GM13977 (cell line): ENCODE data around the gene RELL1.

Experiments used
- DNase-seq: peaks from one replicate; pipeline ENCODE4 v3.0.0; 2012; ENCODE audit warnings: low spot score
- in situ Hi-C: fragments of 300-500 bp; cut with MboI; formaldehyde crosslinking; loops from one replicate; pipeline ENCODE4 v1.12.0; 2022; ENCODE audit warnings: low sequenced_read_pairs, low pct_unique_long_range_greater_than_20kb, mixed read lengths, inconsistent platforms; ENCODE audit not compliant: unreplicated experiment
- TF ChIP-seq, protein P1 (sequence below): IDR thresholded peaks from 2 replicates; pipeline ENCODE4 v1.5.1; 2012; ENCODE audit warnings: mild to moderate bottlenecking, control low read depth; ENCODE audit not compliant: insufficient read depth; ENCODE audit errors: extremely low read depth, missing control alignments

The RELL1 gene

DNA sequence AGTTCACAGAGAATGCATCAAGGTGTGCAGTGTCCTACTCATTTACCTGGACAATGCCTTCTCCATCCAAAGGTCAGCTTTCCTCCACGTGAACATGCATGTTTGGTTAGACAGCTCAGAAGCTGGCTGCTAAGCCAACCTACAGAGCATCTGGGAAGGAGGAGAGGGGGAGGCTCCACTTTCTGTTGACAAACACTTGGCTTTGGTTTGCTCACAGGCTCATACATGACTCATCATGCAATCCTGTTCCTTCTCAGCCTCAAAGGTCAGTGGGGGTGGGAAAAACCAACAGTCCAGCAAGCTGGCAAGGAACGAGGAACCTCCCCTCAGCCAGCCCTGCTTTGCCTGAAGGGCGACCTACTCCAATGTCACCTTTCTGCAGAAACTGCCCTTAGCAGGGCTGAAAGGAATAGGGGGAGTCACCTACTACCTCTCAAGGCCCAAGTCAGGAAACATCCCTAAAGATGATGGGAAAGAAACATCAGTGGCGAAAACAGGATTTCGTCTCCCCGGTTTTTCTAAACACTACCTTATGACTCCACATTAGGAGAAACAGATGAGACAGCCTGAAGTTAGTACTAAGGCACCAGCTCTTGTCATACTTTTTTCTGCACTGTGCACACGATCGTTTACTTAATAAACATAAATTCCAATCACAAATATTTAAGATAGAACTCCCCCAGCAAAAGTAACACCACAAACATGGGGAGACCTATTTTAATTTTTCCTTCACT is 37.9 kb downstream of the RELL1 start:
- in situ Hi-C loops: no loop called here
- TF ChIP-seq, protein P1, sequence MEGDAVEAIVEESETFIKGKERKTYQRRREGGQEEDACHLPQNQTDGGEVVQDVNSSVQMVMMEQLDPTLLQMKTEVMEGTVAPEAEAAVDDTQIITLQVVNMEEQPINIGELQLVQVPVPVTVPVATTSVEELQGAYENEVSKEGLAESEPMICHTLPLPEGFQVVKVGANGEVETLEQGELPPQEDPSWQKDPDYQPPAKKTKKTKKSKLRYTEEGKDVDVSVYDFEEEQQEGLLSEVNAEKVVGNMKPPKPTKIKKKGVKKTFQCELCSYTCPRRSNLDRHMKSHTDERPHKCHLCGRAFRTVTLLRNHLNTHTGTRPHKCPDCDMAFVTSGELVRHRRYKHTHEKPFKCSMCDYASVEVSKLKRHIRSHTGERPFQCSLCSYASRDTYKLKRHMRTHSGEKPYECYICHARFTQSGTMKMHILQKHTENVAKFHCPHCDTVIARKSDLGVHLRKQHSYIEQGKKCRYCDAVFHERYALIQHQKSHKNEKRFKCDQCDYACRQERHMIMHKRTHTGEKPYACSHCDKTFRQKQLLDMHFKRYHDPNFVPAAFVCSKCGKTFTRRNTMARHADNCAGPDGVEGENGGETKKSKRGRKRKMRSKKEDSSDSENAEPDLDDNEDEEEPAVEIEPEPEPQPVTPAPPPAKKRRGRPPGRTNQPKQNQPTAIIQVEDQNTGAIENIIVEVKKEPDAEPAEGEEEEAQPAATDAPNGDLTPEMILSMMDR: no peak
- DNase-seq: no peak

DNA sequence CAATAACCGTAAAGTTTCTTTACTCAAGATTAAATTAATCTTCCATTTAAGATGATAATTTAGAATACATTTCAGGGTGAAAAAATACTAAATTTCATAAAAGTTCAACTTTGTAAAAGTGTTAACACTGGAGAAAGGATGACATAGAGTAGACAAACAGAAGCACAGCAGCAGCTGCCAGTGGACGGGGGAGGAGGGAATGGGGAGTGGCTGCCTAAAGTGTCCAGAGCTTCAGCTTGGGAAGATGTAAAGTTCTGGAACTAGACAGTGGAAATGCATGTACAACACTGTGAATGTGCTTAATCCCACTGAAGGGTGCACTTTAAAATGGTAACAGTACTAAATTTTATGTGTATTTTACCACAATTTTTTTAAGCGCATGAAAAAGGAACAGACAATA is 39.9 kb downstream of the RELL1 start:
- in situ Hi-C loops: no loop called here
- DNase-seq: no peak
- TF ChIP-seq, protein P1: no peak

DNA sequence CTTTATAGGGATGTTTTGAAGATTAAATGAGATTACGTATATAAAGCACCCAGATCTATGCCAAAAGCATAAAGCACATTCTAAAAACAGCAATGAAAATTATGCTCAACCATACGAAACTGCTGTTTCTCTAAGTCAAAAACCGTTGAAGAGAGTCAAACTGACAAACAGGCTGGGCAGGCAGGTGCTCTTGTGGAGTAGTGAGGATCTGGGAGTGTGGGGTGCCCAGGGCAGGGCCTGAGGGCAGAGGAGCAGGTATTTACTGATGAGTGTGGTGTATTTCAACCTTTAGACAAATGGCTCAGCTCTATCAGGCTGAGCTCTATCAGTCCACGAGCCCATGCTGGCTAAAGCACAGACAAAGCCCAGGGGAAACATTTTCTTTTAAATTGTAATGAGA is 40.4 kb downstream of the RELL1 start:
- in situ Hi-C loops: no loop called here
- no peak for DNase-seq
- TF ChIP-seq, protein P1: no peak

DNA sequence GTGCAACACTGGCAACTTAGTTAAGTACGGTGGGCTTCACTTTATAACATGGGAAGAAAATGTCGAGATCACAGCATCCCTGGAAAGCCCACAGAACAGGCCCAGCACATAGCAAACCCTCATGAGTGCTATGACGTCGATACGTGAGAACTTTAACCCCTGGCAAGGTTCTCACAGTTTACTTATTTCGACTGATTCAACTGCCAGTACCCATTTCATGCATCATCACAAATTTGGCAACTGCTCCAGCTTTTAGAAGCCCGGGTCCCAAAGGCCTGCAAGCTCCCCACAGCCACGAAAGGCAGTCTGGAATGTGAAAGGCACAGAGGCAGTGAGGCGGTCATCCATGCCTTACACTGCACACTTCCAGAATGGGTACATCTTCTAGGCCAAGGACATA is 41.2 kb downstream of the RELL1 start:
- DNase-seq: no peak
- in situ Hi-C loops: no loop called here
- TF ChIP-seq, protein P1: no peak

DNA sequence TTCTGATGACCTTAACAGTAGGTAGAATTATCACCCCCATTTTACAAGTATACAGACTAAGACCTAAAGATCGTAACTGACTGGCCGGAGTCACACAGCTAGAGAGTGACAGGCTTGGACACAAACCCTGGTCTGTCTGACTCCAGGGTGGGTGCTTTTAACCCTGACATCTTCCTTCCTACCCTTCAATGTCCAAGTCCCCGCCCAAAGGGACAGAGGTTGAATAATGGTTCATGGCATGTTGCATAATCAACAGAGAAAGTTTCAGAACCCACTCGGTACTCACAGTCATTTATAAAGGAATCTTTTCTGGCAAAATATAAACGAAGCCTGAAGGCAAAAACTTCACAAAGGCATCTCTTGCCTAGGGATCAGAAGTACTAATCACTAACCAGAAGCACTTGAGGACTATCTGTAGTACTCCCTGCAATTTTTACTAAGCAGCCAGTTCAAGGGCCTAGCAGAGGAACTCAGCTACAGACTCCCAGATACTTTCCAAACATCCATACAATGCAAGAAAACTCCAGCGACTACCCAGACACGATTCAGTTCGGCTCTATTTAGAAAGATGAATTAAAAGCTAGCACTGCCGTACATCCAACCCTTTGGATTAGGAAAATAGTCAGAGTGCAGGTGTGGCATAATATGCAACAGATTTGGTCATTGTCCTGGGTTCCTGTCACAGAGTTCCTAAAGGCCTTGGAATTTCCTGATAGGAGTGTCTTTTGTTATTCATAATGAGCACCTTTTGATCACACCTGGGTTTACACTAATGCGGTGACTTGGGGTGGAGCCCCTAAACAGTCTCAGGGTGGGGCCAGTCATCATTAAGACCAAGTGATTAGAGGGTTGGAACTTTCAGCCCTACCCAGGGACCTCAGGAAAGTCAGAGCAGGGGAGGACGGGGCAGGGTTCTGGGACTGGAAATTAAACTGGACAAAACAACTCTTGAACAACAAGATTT is 44.0 kb downstream of the RELL1 start:
- in situ Hi-C loops: no loop called here
- DNase-seq: no peak
- TF ChIP-seq, protein P1: no peak

DNA sequence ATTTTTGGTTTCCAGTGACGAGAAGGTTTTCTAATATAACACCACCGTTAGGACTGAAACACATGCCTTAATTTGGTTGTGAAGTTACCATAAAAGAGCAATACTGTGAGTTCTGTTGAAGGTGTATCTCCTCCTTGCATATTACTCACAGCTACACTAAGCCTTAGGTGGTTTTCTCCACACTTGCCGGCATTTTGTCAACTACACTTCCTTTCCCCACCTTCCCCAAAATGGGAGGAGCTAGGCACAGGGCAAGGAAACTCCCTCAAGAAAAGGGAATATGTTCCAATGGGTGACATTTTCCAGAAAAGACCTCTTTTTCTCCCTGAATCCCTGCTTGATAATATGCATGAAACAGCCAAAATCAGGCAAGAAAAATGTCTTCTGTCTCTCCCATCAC is 44.8 kb downstream of the RELL1 start:
- in situ Hi-C loops: no loop called here
- TF ChIP-seq, protein P1: no peak
- DNase-seq: no peak
